K562 (cell line): ENCODE data around the gene TMEM101. TPM values are rescaled to one million over a fixed set of nuclear protein-coding genes. Genes with fewer than 3 reads are reported as not detected.

Source experiments
- ATF7 ChIP-seq: fragments of 450-650 bp; IDR thresholded peaks from 2 replicates; pipeline ENCODE4 v1.7.1; 2014; ENCODE audit warnings: mild to moderate bottlenecking, moderate library complexity
- CREM ChIP-seq: IDR thresholded peaks from 2 replicates; pipeline ENCODE4 v1.6.1; 2014; ENCODE audit warnings: antibody characterized with exemption, low read depth
- CTCF ChIP-seq, 3 experiments: IDR thresholded peaks in 2 of 3; conservative IDR thresholded peaks in 1 of 3; 2 replicates each; pipeline ENCODE4 v1.5.1; 2011 to 2012; ENCODE audit warnings: low read length in 3 of 3, mild to moderate bottlenecking in 3 of 3, control low read depth in 2 of 3, improper control_type of control experiment in 1 of 3, inconsistent platforms in 1 of 3, low read depth in 1 of 3, mixed read lengths in 1 of 3, moderate library complexity in 1 of 3; ENCODE audit not compliant: insufficient read depth in 2 of 3
- FOXK2 ChIP-seq, 2 experiments: fragments of 450-650 bp; IDR thresholded peaks in 1 of 2; conservative IDR thresholded peaks in 1 of 2; 2 replicates each; pipeline ENCODE4 v1.6.1; 2016; ENCODE audit warnings: low read depth in 2 of 2, mild to moderate bottlenecking in 1 of 2
- HDGF ChIP-seq: fragments of 450-650 bp; IDR thresholded peaks from 2 replicates; pipeline ENCODE4 v1.6.1; 2016
- NBN ChIP-seq: fragments of 450-650 bp; IDR thresholded peaks from 2 replicates; pipeline ENCODE4 v1.6.1; 2016; ENCODE audit warnings: low read depth, mild to moderate bottlenecking
- NCOR1 ChIP-seq: fragments of 450-650 bp; IDR thresholded peaks from 2 replicates; pipeline ENCODE4 v1.6.1; 2016; ENCODE audit warnings: mild to moderate bottlenecking, moderate library complexity
- SMAD3 ChIP-seq: fragments of 450-650 bp; formaldehyde crosslinking; conservative IDR thresholded peaks from 2 replicates; pipeline ENCODE4 v1.4.0; 2020; ENCODE audit warnings: mild to moderate bottlenecking
- SMC3 ChIP-seq: conservative IDR thresholded peaks from 2 replicates; pipeline ENCODE4 v1.6.1; 2011; ENCODE audit warnings: low read depth, low read length, improper control_type of control experiment; ENCODE audit not compliant: insufficient read depth
- VEZF1 ChIP-seq: fragments of 200-800 bp; sonication (Bioruptor generic); IDR thresholded peaks from 2 replicates; pipeline ENCODE4 v1.6.1; 2017; ENCODE audit warnings: missing genetic modification characterization, missing compliant biosample characterization
- ZBTB2 ChIP-seq: fragments of 450-650 bp; IDR thresholded peaks from 2 replicates; pipeline ENCODE4 v1.6.1; 2016; ENCODE audit warnings: antibody characterized with exemption
- ZNF280B ChIP-seq: fragments of 250-450 bp; sonication (Bioruptor Pico); IDR thresholded peaks from 2 replicates; pipeline ENCODE4 v1.5.1; 2021; ENCODE audit warnings: mild to moderate bottlenecking
- ZNF431 ChIP-seq: sonication (generic); formaldehyde crosslinking; IDR thresholded peaks from 2 replicates; pipeline ENCODE4 v1.8.0; 2022; ENCODE audit warnings: mild to moderate bottlenecking, missing genetic modification reagents
- ZSCAN32 ChIP-seq: fragments of 450-650 bp; formaldehyde crosslinking; IDR thresholded peaks from 2 replicates; pipeline ENCODE4 v1.4.0; 2020; ENCODE audit warnings: mild to moderate bottlenecking, moderate library complexity
- polyA plus RNA-seq, 8 experiments: library from polyadenylated mRNA; depleted of rRNA in 4 of 8; stranded (reverse) in 5 of 8; unstranded in 3 of 8; fragments of >200 nt; fragmentation: Nextera tagmentation in 2 of 8; fragmentation: Illumina TruSeq in 1 of 8; extraction: Ambion mirVana in 2 of 8; extraction: Trizol in 1 of 8; gene quantifications; 2 replicates each; pipeline versions ENCODE4 v1.2.1 to v1.2.3, GENCODE V29; 2011 to 2014; ENCODE audit warnings: inconsistent platforms in 1 of 8, missing spikeins in 1 of 8
- total RNA-seq, 7 experiments: library from RNA; depleted of rRNA in 6 of 7; stranded (reverse); fragments of >200 nt in 6 of 7; fragmentation: Illumina TruSeq in 2 of 7; extraction: Trizol in 2 of 7; gene quantifications; 2 replicates each; pipeline versions ENCODE4 v1.2.1 to v1.2.3, GENCODE V29; 2011 to 2021; ENCODE audit warnings: low replicate concordance in 1 of 7
- TF ChIP-seq, protein P1 (sequence below): fragments of 450-650 bp; formaldehyde crosslinking; IDR thresholded peaks from 2 replicates; pipeline ENCODE4 v1.4.0; 2020; ENCODE audit warnings: mild to moderate bottlenecking, moderate library complexity
- TF ChIP-seq, protein P2 (sequence below): sonication (generic); formaldehyde crosslinking; IDR thresholded peaks from 2 replicates; pipeline ENCODE4 v1.4.0; 2020; ENCODE audit warnings: mild to moderate bottlenecking, missing genetic modification reagents

Gene TMEM101
- total and polyA plus RNA-seq, 9 of the 15 experiments (the other 6 are each of a cell fraction or from before 2014, with no cell fraction given): 21.2 to 110 (median 37.8) TPM

DNA sequence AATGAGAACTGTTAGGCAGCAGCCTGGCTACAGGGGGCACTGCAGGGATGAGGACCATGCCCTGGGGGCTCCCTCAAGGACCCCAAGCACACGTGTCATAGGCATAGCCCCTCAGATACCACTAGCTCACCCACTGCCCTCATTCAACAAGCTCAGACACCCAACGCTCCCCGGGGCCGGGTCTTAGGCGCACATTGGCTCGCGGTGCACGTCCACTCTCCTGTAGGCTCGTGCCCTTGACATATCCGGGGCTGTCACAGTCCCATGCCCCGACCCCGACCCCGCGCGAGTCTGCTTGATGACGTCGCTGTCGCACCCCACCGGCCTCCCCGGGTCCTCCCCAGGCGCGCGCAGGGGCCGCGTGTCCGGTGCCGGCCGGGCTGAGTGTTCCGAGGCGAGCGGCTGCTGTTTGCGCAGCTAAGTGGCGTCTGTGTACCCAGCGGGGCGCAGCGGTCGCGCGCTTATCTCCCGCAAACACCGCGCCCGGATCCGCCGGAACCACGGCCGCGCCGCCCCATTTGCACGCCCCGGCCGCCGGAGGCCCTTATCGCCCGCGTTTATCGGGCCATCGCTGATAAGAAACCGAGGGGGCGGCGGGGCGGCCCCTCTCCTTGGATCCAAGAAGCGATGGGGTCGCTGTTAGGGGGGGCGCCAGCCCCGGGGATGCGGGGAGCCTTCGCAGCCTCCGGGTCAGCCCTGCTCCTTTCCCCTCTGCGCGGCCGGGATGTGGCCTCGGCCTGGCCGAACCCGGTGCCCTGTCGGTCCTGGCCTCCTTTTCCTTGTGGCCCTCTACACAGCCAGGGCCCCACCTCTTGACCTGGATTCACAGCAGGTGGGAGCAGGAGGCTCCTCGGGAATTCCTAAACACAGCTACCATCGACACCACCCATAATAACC is 31.0 kb downstream of the TMEM101 start (continued):
- TF ChIP-seq NCOR1 (peak; percentile 75), HDGF (no peak), ZNF280B (no peak), FOXK2 (conservative IDR thresholded peaks at IDR 0.05 in 1 of 2, IDR thresholded peaks at IDR 0.05 in 1 of 2; ENCODE audit: low read depth in 2 of 2) (no peak; a peak in 1 of 4 replicates), CTCF (IDR thresholded peaks at IDR 0.05 in 2 of 3, conservative IDR thresholded peaks at IDR 0.05 in 1 of 3; ENCODE audit: insufficient read depth in 2 of 3, low read depth in 1 of 3, low read length in 3 of 3) (peak; percentile 40 to 78 (median 51); a peak in 5 of 6 replicates), ZNF431 (CRISPR knock-in tag) (peak; percentile 41; the same call in 1 of the 2 replicates), CREM (peak; percentile 90), VEZF1 (CRISPR knock-in tag) (peak; percentile 65), ZSCAN32 (CRISPR knock-in tag) (no peak), ZBTB2 (0 out of 2 replicates have a peak, but pooled peaks have one; percentile 27), SMAD3 (CRISPR knock-in tag) (no peak), ATF7 (peak; percentile 70), SMC3 (0 out of 2 replicates have a peak, but pooled peaks have one; percentile 2), NBN (0 out of 2 replicates have a peak, but pooled peaks have one; percentile 24)
- TF ChIP-seq, protein P1, sequence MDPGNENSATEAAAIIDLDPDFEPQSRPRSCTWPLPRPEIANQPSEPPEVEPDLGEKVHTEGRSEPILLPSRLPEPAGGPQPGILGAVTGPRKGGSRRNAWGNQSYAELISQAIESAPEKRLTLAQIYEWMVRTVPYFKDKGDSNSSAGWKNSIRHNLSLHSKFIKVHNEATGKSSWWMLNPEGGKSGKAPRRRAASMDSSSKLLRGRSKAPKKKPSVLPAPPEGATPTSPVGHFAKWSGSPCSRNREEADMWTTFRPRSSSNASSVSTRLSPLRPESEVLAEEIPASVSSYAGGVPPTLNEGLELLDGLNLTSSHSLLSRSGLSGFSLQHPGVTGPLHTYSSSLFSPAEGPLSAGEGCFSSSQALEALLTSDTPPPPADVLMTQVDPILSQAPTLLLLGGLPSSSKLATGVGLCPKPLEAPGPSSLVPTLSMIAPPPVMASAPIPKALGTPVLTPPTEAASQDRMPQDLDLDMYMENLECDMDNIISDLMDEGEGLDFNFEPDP (CRISPR knock-in tag): no peak
- TF ChIP-seq, protein P2, sequence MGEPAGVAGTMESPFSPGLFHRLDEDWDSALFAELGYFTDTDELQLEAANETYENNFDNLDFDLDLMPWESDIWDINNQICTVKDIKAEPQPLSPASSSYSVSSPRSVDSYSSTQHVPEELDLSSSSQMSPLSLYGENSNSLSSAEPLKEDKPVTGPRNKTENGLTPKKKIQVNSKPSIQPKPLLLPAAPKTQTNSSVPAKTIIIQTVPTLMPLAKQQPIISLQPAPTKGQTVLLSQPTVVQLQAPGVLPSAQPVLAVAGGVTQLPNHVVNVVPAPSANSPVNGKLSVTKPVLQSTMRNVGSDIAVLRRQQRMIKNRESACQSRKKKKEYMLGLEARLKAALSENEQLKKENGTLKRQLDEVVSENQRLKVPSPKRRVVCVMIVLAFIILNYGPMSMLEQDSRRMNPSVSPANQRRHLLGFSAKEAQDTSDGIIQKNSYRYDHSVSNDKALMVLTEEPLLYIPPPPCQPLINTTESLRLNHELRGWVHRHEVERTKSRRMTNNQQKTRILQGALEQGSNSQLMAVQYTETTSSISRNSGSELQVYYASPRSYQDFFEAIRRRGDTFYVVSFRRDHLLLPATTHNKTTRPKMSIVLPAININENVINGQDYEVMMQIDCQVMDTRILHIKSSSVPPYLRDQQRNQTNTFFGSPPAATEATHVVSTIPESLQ (CRISPR knock-in tag): no peak
